Stimulated activated CD8-positive, alpha-beta memory T cell treated with anti-CD3 and anti-CD28 coated beads, Interleukin-15, amount 100 ng/mL, for 24 hours (primary cell): ENCODE results near the gene SLC8A3.

ENCODE experiments used
- DNase-seq: peaks from one replicate; pipeline ENCODE4 v3.0.0-alpha.2; 2020; ENCODE audit warnings: low read depth

The SLC8A3 gene

GRCh38 chr14:70022771-70023445 is 165.8 kb downstream of the SLC8A3 start:
- DNase-seq, result no peak

- no peak for DNase-seq
These were observed 167.1 kb downstream of the SLC8A3 start for GRCh38 chr14:70021548-70022220.

- no peak for DNase-seq
These were observed 168.2 kb downstream of the SLC8A3 start for GRCh38 chr14:70020352-70021170.

GRCh38 chr14:70019695-70020094 is 169.1 kb downstream of the SLC8A3 start:
- no peak for DNase-seq

- DNase-seq, result no peak
These were observed 170.0 kb downstream of the SLC8A3 start for GRCh38 chr14:70018713-70019211.

GRCh38 chr14:70018230-70018629 is 170.5 kb downstream of the SLC8A3 start:
- no peak for DNase-seq

- DNase-seq, result no peak
These were observed 174.2 kb downstream of the SLC8A3 start for GRCh38 chr14:70014406-70015095.

GRCh38 chr14:70013271-70013873 is 175.4 kb downstream of the SLC8A3 start:
- peak; percentile 6 for DNase-seq

- DNase-seq, result no peak
These were observed 177.0 kb downstream of the SLC8A3 start for GRCh38 chr14:70011708-70012107.

- DNase-seq, result no peak
These were observed 177.7 kb downstream of the SLC8A3 start for GRCh38 chr14:70011098-70011497.

- no peak for DNase-seq
These were observed 178.8 kb downstream of the SLC8A3 start for GRCh38 chr14:70009961-70010360.

GRCh38 chr14:70008284-70009262 is 180.2 kb downstream of the SLC8A3 start:
- no peak for DNase-seq

GRCh38 chr14:70006699-70007098 is 182.1 kb downstream of the SLC8A3 start:
- no peak for DNase-seq

GRCh38 chr14:70005281-70005805 is 183.4 kb downstream of the SLC8A3 start:
- DNase-seq, result no peak

- no peak for DNase-seq
These were observed 184.0 kb downstream of the SLC8A3 start for GRCh38 chr14:70004791-70005190.

GRCh38 chr14:70002589-70003346 is 186.0 kb downstream of the SLC8A3 start:
- DNase-seq, result no peak

GRCh38 chr14:70000601-70001000 is 188.2 kb downstream of the SLC8A3 start:
- no peak for DNase-seq

GRCh38 chr14:69999261-69999674 is 189.5 kb downstream of the SLC8A3 start:
- DNase-seq, result no peak

- no peak for DNase-seq
These were observed 190.9 kb downstream of the SLC8A3 start for GRCh38 chr14:69997849-69998248.
